Right ventricle myocardium inferior (tissue), 1 donor: Measurements from ENCODE around the gene RAVER2. TPM values are rescaled to one million over a fixed set of nuclear protein-coding genes. Genes with fewer than 3 reads are reported as not detected.
"Not testable (repeated sequence)": the region's sequence is repeated elsewhere in the genome, so short reads cannot be mapped to it uniquely, and the experiment has no call there.

ENCODE experiments used
- ATAC-seq: fragments of 200-7000 bp; cut with Tn5 transposase; one replicate; pipeline ENCODE4 v1.9.1; 2020; ENCODE audit warnings: mild to moderate bottlenecking, moderate library complexity
- DNase-seq: peaks from one replicate; pipeline ENCODE4 v3.0.0; 2021; ENCODE audit errors: missing footprints
- intact Hi-C: fragments of 100-400 bp; cut with DNase I; formaldehyde crosslinking; loops from one replicate; pipeline ENCODE4 v1.11.0; 2022
- total RNA-seq: library from RNA; stranded (reverse); fragmentation: NEBNext Ultra II Directional; extraction: Animal tissue kit (Norgen Biotek cat#: 25700); gene quantifications from one replicate; pipeline ENCODE4 v1.2.1, GENCODE V29; 2021
- donor health status: DM: no; HTN: yes; CAD: no; lungs with severe emphysema.

The RAVER2 gene
- total RNA-seq, 1 donor from 2014 or later, result 30.1 TPM

- ATAC-seq, result peak; percentile 11
- intact Hi-C loops, result loop anchor here (2.0 to 10.0 kb wide), 3 partner anchors 58 to 319 kb away; no protein-coding TSS in a partner anchor
Observed at GRCh38 chr1:64745181-64745985, 508 bp downstream of the RAVER2 start.

DNA sequence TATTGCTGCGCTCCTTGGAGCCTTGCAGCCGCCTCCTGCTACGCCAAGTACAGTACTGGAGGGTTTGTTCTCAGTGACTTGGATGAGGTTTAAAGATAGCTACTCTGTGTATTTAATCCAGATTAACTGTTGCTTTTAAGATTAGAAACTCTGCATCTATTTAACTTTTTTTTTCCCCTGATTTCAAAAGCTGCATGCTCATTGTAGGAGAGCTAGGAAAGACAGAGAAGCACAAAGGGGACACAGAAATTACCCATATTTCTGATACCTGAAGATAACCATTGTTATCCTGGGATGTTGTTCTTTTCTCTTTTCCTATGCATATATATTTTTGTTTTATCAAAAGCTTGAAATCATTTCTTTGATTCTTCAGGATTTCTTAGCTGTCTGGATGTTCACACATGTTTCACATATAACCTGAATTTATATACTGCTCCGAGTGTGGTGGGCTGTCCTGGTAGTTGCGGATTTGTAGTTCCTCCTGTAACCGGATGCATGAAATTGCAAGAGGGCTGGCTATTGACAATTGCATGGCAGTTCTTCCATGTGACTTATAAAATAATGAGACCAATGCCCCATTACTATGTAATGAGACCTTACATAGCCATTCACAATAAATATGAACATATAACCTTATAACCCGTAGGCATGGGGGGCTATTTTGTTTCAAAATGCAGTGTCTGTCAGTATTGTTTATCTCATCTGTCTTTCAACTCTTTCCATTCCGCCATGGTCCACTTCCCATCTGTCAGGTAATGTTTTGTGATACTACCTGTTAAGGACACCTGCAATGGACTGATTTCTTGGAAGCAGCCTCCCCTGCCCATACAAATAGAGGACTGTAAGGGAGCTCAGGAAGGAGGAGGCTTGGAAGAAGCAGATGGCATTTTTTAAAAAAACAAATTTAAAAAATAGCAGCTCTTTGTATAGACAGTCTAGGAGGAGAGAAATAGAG, 1.4 kb downstream of the RAVER2 start:
- peak; percentile 54 for DNase-seq
- ATAC-seq, result peak; percentile 69

More at GRCh38 chr1:64745181-64745985, 508 bp downstream of the RAVER2 start:
- DNase-seq, result peak; percentile 64

DNA sequence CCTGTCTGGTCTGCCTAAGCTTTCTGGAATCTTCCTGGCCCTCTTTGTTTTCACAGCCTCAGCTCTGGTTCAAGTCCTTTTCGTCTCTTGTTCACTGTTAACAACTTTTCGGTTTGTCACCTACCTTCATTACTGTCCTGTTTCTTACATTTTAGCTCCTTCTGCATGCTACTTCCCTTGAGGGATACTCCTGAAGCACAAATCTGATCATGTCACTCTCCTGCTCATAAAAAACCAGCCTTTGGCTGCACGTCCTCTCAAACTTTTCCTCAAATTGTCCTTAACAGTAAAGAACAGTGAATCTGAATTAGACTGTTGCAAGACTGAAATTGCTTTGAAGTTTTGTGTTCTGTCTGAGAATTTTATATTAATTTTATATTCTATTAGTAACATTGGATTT, 3.3 kb downstream of the RAVER2 start:
- intact Hi-C loops, result loop anchor here (5.0 to 10.0 kb wide), 2 partner anchors 61 to 317 kb away; no protein-coding TSS in a partner anchor
- DNase-seq, result no peak
- ATAC-seq, result no peak

More for the DNA sequence above, 1.4 kb downstream of the RAVER2 start:
- intact Hi-C loops, result loop anchor here (2.0 to 10.0 kb wide), 3 partner anchors 59 to 319 kb away; no protein-coding TSS in a partner anchor

- intact Hi-C loops, result loop anchor here (5.0 to 10.0 kb wide), 2 partner anchors 61 to 316 kb away; no protein-coding TSS in a partner anchor
Observed at GRCh38 chr1:64748706-64749105, 3.8 kb downstream of the RAVER2 start.

GRCh38 chr1:64750092-64750491, 5.2 kb downstream of the RAVER2 start:
- no peak for DNase-seq
- intact Hi-C loops, result no loop called here

More at GRCh38 chr1:64748706-64749105, 3.8 kb downstream of the RAVER2 start:
- ATAC-seq (no peak), DNase-seq (no peak)

GRCh38 chr1:64750875-64751274, 6.0 kb downstream of the RAVER2 start:
- intact Hi-C loops, result no loop called here
- DNase-seq (no peak), ATAC-seq (no peak)

More at GRCh38 chr1:64750092-64750491, 5.2 kb downstream of the RAVER2 start:
- no peak for ATAC-seq

DNA sequence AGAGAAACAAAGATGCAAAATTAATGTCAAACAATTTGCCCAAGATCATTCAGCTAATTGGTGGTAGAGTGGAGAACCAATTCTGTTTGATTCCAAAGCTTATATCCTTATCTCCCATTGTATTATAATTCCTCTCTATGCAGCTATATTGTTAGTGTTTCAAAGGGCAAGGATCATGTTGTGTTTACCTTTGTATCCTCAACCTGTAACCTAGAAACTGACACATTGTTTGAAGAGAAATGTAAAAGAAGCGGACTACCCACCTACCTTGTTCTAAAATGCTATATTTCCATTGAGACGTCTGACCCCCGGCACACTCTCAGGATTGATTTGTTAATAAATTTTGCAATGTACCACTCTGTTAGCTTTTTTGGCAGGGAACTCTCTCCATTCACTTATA, 9.3 kb downstream of the RAVER2 start:
- no peak for ATAC-seq
- DNase-seq, result no peak
- intact Hi-C loops, result no loop called here

- ATAC-seq (no peak), DNase-seq (no peak)
- intact Hi-C loops, result no loop called here
Observed at GRCh38 chr1:64755361-64755760, 10.5 kb downstream of the RAVER2 start.

- intact Hi-C loops, result no loop called here
Observed at GRCh38 chr1:64756770-64757169, 11.9 kb downstream of the RAVER2 start.

GRCh38 chr1:64757213-64757612, 12.3 kb downstream of the RAVER2 start:
- peak; percentile 73 for ATAC-seq
- DNase-seq, result no peak
- intact Hi-C loops, result no loop called here

More at GRCh38 chr1:64756770-64757169, 11.9 kb downstream of the RAVER2 start:
- DNase-seq (no peak), ATAC-seq (no peak)

GRCh38 chr1:64758233-64758632, 13.4 kb downstream of the RAVER2 start:
- intact Hi-C loops, result no loop called here
- ATAC-seq, result no peak
- no peak for DNase-seq

- DNase-seq (no peak), ATAC-seq (no peak)
- intact Hi-C loops, result no loop called here
Observed at GRCh38 chr1:64759968-64760367, 15.1 kb downstream of the RAVER2 start.

- DNase-seq (no peak), ATAC-seq (no peak)
- intact Hi-C loops, result no loop called here
Observed at GRCh38 chr1:64765012-64765411, 20.1 kb downstream of the RAVER2 start.

DNA sequence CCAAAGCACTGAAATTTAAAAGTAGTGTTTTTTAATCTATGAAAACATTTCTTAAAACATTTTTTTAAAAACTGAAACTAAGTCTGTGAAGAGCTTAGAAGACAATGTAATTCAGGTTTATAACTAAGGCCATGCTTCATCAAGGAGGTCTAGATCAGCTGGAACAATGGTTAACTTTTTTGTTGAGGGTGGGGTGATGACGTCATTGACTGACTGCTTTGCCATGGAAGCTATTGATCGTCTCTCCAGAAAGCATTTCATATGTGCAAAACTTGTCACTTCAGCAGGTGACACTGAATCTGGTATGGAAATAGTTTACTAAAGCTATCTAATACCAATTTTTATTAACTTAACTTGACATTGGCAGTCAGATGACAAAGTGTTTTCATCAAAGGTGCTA, 21.0 kb downstream of the RAVER2 start:
- intact Hi-C loops, result no loop called here
- no peak for DNase-seq
- ATAC-seq, result no peak

- intact Hi-C loops, result no loop called here
- no peak for ATAC-seq
Observed at GRCh38 chr1:64766429-64766828, 21.6 kb downstream of the RAVER2 start.

DNA sequence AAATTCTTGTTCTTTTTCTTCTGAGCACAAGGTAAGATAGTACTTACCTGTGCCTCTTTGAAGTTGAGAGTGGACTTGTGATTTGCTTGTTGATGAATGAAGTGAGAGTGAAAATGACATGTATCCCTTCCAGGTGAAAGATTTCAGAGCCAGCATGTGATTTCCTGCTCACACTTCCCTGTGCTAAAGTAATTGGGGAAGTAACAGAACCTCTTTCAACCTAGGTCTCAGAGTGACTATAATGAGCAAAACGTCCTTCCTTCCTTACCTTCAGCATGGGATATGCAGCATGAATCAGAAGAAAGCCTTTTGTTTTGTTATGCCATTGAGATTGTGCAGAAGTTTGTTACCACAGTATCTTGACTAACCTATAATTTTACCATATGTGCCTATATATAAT, 24.6 kb downstream of the RAVER2 start:
- no peak for ATAC-seq
- intact Hi-C loops, result no loop called here
- DNase-seq, result no peak

More at GRCh38 chr1:64766429-64766828, 21.6 kb downstream of the RAVER2 start:
- no peak for DNase-seq

DNA sequence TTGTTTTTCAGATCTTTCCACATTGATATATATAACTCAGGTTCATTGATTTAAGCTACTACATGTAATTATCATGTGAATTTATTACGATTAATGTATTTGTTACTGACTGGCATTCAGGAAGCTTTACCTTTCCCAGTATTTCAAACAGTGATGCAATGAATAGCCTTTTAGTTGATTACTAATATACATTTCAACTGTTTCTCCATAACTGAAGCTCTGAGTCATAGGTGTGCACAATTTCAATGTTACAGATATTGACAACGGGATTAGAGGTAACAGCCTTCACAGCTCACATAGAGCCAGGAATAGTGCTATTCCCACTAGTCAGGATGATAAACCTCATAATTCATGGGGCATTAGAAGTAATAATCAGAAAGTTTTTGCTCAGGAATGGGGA, 25.1 kb downstream of the RAVER2 start:
- ATAC-seq (no peak), DNase-seq (no peak)
- intact Hi-C loops, result no loop called here

GRCh38 chr1:64773306-64773705, 28.4 kb downstream of the RAVER2 start:
- DNase-seq, ATAC-seq, intact Hi-C loops: not testable (repeated sequence)

DNA sequence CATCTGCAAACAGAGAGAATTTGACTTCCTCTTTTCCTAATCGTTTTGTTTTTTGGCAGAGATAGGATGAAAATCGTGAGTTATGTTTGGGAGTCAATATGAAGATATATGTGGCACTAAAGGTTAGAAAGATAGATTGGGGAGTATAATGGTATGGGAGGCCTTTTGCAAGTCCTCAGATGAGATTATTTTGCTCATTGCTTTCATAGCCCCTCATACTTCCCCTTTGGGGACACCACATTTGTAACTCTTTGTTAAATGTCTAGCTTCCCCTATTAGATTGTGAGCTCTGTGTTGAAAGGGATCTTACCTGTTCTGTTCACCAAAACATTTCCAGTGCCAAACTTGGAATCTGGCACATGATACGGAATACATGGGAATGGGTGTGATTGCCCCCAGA, 30.2 kb downstream of the RAVER2 start:
- ATAC-seq, result no peak
- DNase-seq, result no peak
- intact Hi-C loops, result no loop called here
